CD4-positive, alpha-beta T cell treated with Interleukin-15 for 4 hours (primary cell): ENCODE data around the gene ELP6.

Experiments used
- DNase-seq: peaks from one replicate; pipeline ENCODE4 v3.0.0-alpha.2; 2020; ENCODE audit warnings: low spot score

Gene ELP6, protein sequence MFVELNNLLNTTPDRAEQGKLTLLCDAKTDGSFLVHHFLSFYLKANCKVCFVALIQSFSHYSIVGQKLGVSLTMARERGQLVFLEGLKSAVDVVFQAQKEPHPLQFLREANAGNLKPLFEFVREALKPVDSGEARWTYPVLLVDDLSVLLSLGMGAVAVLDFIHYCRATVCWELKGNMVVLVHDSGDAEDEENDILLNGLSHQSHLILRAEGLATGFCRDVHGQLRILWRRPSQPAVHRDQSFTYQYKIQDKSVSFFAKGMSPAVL

GRCh38 chr3:47513125-47513929 lies at the start of gene ELP6:
Gene ELP6 (minus strand): TSS chr3:47513712. CDS start chr3:47513590, 122 bp downstream.
- DNase-seq: peak; percentile 97

GRCh38 chr3:47556351-47556750 lies 42.8 kb upstream of the ELP6 start:
- DNase-seq: no peak

- DNase-seq: no peak
Observed at GRCh38 chr3:47554335-47554734, 40.8 kb upstream of the ELP6 start.

DNA sequence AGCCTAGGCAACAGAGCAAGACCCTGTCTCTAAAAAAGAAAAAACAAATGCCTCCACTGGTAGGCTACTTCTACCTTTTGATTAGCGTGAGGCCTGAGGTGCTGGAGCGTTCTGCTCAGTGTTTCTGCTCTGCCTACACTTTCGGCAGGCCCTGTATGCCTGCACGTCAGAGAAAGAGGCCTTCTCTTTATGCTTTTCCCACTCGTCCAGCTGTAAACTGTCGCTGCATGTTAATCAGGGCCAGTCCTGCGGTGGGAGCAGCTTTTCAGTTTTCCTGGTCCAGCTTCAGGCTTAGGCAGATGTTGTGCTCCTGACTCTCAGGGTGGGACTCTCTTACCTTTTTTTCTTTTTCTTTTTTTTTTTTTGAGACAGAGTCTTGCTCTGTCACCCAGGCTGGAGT lies 39.9 kb upstream of the ELP6 start:
- no peak for DNase-seq

DNA sequence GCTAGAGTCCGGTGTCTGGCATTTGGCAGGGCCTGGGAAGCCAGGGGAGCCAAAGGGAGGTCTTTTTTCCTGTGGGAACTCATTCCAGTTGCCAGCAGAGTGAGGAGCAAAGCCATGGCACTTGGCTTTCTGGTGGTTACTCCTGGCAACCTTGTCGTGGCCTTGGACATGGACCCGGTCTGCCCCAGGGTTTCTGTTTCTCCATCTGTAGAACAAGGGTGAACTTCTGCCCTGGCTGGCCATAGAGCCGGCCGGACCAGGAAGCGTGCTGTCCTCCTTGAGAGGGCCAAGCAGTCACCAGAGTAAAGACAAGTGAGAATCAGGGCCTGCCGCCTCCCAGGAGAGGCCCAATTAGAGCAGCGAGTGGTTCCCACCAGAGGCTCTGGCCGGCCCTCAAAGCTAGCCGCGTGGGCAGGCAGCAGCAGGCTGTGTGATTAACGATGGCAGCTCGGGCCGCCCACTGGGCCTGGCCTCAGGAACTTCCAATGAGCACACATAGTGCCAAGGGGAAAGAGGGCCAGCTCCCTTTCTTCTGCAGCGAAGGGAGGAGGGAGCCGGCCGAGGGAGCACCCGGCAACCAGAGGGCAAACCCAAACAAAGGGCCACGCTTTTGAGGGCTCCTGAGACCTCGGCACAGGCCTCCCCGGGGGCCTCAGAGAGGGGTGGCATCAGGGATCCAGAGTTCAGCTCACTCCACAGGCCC lies 29.1 kb upstream of the ELP6 start:
- no peak for DNase-seq

- DNase-seq: no peak
Observed at GRCh38 chr3:47541583-47542108, 28.1 kb upstream of the ELP6 start.

DNA sequence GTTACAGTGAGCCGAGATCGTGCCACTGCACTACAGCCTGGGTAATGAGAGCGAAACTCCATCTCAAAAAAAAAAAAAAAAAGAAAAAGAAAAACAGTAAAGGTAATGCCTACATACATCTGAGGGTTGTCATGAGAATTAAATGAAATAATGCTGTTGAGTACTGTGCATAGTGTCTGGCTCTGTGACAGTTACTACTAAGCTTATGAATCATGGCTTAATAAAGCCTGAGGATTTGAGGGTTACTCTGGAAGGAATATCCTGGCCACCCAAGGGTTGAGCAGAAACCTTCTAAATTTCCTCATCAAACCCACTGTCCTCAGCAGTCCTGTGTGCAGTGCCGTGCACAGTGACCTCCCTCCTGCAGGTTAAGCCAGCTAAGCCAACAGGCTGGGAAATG lies 26.8 kb upstream of the ELP6 start:
- no peak for DNase-seq

- DNase-seq: no peak
Observed at GRCh38 chr3:47536967-47537366, 23.5 kb upstream of the ELP6 start.

DNA sequence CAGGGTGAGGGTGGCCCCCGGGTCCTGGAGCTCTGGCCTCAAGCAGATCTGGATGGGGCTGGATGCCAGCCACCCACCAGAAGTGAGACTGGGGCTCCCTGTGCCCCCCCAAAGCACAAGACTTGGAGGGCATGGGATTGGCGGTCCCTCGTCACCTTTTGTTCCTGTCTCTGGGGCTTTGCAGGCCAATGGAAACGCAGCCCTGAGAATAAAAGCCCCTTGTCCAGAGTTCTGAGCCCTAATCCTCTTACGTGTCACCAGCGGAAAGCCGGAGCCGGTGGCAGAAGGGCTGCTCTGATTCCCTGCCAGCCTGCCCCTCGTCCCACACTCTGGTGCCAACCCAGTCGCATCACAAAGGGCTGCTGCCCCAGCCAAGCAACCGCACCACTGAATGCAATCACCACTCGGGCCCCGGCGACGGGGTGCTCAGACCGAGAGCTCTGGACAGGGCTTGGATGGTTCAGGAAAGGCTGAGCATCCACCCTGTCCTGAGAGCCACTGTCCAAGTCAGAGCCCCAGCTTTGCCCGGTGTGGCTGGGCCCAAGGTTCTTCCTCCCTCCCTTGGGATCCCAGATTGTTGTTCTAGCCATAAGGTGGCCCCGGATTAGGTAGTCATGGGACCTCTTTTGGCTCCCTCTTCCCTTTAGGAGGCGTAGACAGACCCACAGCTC lies 22.8 kb upstream of the ELP6 start:
- DNase-seq: no peak

GRCh38 chr3:47533996-47534454 lies 20.5 kb upstream of the ELP6 start:
- DNase-seq: no peak

DNA sequence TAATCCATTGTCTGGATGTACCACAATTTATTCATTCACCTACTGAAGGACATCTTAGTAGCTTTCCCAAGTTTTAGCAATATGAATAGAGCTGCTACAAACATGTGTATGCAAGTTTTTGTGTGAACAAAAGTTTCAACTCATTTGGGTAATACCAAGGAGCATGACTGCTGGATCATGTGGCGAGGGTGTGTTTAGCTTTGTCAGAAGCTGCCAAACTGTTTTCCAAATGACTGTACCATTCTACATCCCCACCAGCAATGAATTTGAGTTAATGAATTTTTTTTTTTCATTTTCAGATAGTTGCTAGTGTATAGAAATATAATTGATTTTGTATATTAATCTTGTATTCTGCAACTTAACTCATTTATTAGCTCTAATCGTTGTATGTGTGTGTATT lies 20.0 kb upstream of the ELP6 start:
- no peak for DNase-seq

DNA sequence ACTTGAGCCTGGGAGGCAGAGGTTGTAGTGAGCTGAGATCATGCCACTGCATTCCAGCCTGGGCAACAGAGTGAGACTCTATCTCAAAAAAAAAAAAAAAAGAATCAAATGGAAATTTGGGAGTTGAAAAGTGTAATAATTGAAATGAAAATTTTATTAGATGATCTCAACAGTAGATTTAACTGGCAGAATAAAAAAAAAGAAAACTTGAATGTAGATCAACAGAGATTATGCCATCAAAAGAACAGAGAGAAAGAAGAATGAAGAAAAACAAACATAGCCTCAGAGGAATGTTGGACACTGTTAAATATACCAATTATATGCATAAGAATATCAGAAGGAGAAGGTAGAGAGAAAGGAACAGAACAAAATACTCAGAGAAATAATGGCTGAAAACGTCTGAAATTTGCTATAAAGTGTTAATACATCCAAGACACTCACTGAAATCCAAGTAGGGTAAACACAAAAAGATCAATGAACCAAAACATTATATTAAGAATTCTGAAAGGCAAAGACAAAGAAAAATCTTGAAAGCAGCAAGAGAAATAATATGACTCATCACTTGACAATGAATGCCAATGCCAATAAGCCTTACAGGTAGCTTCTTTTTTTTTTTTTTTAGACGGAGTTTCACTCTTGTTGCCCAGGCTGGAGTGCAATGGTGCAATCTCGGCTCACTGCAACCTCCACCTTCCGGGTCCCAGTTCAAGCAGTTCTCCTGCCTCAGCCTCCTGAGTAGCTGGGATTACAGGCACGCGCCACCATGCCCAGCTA lies 14.6 kb upstream of the ELP6 start:
- DNase-seq: no peak

GRCh38 chr3:47525617-47526016 lies 12.1 kb upstream of the ELP6 start:
- DNase-seq: no peak

- no peak for DNase-seq
Observed at GRCh38 chr3:47523310-47524073, 10.0 kb upstream of the ELP6 start.

DNA sequence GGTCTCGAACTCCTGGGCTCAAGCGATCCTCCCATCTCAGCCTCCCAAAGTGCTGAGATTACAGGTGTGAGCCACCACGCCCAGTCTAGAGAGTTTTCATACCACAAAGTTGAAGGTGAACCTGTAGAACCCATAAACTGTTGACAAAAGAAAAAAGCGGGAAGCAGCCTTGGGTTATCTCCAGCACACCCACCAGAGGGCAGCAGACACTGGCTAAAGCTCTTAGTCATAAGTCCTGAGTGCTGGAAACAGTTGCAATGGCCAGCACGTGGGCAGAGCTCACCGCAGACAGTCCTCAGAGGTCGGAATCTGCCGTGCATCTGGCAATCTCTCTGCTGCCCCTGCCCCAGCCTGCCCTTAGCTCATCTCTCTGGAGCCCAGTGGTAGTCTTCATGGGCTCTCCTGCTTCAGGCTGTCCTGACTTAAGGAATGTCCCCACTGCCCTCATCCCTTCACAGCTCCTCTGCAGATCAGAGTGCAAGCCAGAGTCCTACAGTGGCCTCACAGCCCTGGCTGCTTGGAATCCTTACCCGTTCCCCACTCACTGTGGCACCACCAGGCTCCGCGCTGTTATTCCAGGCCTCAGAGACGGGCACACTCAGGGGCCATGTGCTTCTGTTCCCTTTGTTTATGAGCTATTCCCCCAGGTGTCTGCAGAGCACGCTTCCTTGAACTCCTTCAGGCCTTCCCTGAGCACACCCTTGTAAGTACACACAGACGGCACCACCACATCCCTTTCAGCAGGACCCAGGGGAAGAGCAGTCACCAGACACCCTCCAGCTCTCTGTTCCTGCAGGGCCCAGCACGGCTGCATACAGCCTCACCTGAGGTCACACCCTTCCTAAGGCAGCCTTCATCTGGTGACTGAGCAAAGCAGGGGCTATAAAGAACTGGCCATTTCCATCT lies 8.8 kb upstream of the ELP6 start:
- peak; percentile 80 for DNase-seq

- no peak for DNase-seq
Observed at GRCh38 chr3:47520756-47521155, 7.2 kb upstream of the ELP6 start.

- DNase-seq: no peak
Observed at GRCh38 chr3:47517937-47518336, 4.4 kb upstream of the ELP6 start.

DNA sequence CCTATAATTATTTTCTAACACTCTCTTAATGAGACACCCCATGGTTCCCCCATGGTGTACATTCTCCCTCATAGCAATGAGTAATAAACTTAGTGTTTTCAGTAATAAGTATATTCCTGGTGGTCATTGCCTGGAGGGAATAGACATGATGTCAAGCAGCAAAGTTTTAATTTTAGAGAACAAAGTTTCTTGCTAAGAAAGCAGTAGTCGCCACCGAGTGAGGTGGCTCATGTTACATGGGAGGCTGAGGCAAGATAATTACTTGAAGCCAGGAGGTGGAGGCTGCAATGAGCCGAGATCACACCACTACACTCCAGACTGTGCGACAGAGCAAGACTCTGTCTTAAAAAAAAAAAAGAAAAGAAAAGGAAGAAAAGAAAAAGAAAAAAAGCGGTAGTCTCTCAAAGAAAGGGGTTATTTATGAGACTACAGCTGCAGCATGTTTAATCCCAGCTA lies 2.4 kb upstream of the ELP6 start:
- DNase-seq: no peak

- no peak for DNase-seq
Observed at GRCh38 chr3:47515100-47515499, 1.6 kb upstream of the ELP6 start.
